ENCODE data around the gene RORC. TPM values are rescaled to one million over a fixed set of nuclear protein-coding genes. Genes with fewer than 3 reads are reported as not detected.
"Not testable (repeated sequence)": the region's sequence is repeated elsewhere in the genome, so short reads cannot be mapped to it uniquely, and the experiment has no call there.

Gene RORC
- polyA plus RNA-seq, 10 donors: 1.1 to 12.3 (median 7.4) TPM

DNA sequence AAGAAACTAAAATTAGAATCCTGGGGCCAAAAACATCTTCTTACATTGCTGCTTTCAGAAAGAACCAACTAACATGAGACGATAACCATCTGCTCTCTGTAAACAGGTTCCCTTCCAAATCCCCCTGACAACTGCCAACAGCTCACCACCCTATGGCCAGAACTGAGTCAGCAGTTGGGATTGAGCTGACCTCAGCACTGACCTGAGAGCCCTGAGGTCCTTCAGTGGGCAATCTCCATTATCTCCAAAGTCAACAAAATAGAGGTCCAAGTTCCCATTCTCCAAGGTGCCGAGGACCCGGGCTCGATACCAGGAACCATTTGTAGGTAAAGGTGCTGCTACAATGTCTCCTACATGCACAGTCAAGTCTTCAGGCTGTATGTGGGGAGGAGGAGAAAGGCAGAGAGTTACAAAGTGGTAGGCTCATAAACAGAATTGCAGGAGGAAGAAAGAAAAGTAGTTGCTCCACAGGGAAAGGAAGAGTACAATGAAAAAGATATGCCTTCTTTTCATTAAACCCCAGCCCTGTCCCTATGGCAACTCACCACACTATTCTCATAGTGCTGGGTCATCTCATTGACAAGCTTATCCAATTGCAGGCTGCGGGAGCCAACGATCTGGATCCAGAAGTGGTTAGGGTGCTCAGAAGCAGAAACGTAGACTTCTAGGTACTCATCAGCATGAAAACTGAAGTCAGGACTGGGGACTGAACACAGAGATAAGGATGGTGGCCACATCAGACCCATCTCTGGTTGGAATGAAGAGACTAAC lies 55.5 kb downstream of the RORC start:
- DNase-seq: no peak

GRCh38 chr1:151774256-151774922 lies 57.2 kb downstream of the RORC start:
- DNase-seq: no peak

- DNase-seq: no peak
Observed at GRCh38 chr1:151773702-151774101, 57.9 kb downstream of the RORC start.

DNA sequence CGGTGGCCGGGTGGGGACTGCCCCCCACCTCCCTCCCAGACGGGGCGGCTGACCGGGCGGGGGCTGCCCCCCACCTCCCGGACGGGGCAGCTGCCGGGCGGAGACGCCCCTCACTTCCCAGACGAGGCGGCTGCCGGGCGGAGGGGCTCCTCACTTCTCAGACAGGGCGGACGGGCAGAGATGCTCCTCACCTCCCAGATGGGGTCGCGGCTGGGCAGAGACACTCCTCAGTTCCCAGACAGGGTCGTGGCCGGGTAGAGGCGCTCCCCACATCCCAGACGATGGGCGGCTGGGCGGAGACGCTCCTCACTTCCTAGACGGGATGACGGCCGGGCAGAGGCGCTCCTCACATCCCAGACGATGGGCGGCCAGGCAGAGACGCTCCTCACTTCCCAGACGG lies 62.3 kb downstream of the RORC start:
- not testable (repeated sequence) for DNase-seq

DNA sequence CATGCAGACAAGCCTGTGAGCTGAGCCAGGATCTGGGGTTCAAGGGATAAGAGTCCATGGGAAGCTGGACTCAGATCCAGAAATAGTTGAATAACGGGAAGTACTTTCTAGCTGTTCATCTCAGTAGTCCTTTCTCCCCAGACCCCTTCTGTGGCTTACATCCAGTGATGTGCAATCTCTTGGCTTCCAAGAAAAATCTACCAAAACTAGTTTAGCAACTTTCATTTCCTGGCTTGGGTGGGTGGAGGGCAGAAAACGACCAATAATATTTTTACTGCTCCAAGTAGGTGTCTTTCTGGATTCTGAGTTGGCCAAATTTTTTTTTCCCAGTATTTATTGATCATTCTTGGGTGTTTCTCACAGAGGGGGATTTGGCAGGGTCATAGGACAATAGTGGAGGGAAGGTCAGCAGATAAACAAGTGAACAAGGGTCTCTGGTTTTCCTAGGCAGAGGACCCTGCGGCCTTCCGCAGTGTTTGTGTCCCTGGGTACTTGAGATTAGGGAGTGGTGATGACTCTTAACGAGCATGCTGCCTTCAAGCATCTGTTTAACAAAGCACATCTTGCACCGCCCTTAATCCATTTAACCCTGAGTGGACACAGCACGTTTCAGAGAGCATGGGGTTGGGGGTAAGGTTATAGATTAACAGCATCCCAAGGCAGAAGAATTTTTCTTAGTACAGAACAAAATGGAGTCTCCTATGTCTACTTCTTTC lies 63.1 kb downstream of the RORC start:
- DNase-seq: peak in 1 of 3 donors; percentile 5

- DNase-seq: peak in 1 of 3 donors; percentile 23
Observed at GRCh38 chr1:151763990-151764389, 67.6 kb downstream of the RORC start.

DNA sequence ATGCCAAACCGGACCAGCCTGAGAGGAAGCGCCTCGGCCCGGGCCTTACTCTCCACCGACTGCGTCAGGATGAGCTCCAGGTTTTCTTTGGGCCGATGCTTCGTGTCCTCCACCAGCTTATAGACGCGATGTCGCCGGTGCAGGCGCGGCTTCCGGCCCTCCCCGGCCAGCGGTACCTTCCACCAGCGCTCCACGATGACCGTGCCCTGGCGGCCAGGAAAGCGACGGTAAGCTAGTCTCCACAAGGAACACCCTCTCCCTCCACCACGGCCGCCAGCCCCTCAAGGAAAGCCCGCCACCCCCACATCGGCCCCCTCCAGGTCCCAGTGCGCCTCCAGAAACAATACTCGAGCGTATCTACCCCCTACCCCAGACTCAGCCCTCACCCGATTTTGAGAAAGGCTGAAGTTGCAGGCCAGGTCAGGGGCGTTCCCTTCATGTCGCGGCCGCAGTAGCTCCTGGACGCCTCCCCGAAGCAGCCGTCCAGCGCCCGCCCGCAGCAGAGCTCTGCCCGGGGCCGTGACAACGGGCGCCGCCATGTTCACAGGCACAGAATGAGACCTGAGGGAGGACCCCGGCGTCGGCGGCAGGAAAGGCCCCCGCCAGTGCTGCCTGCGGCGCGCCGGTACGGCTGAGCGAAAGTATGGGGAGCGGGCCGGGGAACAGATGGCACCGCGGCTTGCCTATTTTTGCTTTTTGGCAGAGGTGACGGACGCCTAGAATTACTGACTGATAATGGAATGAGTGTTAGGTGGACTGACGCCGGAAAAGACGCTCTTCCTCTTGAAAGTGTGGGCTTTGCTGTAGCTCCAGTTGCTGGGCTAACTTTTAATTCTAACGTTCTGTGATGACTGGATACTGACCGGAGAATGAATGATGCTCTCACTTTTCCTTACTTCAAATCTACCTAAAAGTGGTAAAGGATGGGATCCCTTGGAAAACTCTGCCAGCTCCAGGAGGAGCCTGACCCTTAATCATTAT lies 68.4 kb downstream of the RORC start, which contains the start of gene MRPL9:
Gene MRPL9, minus strand, starts transcription at position 556 of the 981 bp plus-strand sequence. Its CDS starts 17 bp downstream, at position 539.
- peak; percentile 78 to 94 (median 86) for DNase-seq

DNA sequence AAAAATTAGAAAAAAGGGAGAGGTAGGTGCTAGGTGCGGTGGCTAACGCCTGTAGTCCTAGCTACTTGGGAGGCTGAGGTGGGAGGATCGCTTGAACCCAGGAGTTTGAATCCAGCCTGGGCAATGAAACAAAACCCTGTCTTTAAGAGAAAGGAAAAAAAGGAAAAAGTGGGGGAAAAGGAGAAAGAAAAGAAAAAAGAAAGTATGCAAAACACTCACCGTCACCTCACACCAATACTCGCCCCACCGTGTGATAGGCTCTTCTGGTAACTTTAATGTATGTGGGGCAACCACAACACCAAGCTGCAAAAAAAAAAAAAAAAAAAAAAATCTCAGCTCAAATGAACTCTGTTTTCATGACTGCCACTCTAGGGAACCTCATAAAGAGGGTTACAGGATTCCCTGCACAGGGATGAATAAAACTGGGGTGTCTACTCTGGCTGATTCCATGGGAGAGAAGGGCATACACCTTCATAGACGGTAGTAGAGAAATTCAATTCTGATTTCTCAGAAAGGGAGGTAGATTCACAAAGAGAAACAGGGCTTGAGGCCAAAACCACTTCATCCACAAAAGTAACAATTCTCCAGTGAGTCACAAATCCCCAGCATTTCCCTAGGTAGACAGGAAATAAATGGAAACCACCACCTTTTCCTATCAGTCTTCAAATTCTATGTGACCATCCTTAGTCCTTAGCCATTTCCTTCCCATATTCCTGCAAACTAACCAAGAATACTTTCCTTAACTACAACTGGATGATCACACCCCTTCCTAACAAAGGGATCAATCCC lies 70.8 kb downstream of the RORC start:
- DNase-seq: no peak

DNA sequence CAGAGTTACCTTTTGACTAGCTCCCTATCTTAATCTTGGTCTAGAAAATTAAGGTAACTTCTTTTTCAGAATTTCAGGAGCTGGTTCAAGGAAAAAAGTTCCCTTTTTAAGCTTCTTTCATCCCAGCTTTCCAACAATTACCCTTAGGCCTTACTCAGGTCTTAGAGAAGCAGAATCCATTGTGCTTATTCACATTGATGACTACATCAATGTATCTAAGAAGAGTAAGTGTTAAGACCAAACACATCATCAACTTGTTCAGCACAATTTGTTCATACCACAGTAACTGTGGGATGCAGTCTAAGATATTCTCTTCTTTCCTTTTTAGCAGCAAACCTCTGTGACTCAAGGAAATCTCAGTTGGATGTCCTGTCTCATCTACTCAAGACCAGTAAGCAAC lies 72.4 kb downstream of the RORC start:
- no peak for DNase-seq

GRCh38 chr1:151756291-151756690 lies 75.3 kb downstream of the RORC start:
- no peak for DNase-seq

Other genes with a start within 250 kb of the RORC start
- gene SNX27, start 219.8 kb downstream of the RORC start, polyA plus RNA-seq (ENCODE audit: insufficient read length in 10 of 10): 10 to 100 TPM; 15.8 to 26.2 (median 20.2) TPM
- gene CELF3, start 115.0 kb downstream of the RORC start, polyA plus RNA-seq (ENCODE audit: insufficient read length in 10 of 10): under 1 TPM; 0.09 to 0.98 (median 0.54) TPM
- gene RIIAD1, start 110.3 kb downstream of the RORC start, polyA plus RNA-seq (ENCODE audit: insufficient read length in 10 of 10): 1 to 10 TPM in 2 of 10 donors, under 1 TPM in 5, not detected in 3; 0.59 to 1.8 (median 0.78) TPM
- gene MRPL9, start 68.3 kb downstream of the RORC start, polyA plus RNA-seq (ENCODE audit: insufficient read length in 10 of 10): 10 to 100 TPM; 69.8 to 86.5 (median 74.7) TPM
- gene TDRKH, start 41.3 kb downstream of the RORC start, polyA plus RNA-seq (ENCODE audit: insufficient read length in 10 of 10): 1 to 10 TPM; 3.5 to 5.3 (median 4.5) TPM
- under 1 TPM; 0.07 to 0.59 (median 0.26) TPM for gene LINGO4, start 26.4 kb downstream of the RORC start, polyA plus RNA-seq (ENCODE audit: insufficient read length in 10 of 10)
- under 1 TPM in 8 of 10 donors, not detected in 2; 0.11 to 0.35 (median 0.16) TPM for gene C2CD4D, start 8.0 kb upstream of the RORC start, polyA plus RNA-seq (ENCODE audit: insufficient read length in 10 of 10)
- gene THEM5, start 21.9 kb upstream of the RORC start, polyA plus RNA-seq (ENCODE audit: insufficient read length in 10 of 10): 1 to 10 TPM in 3 of 10 donors, under 1 TPM in 7; 0.21 to 4.2 (median 0.59) TPM
- gene THEM4, start 77.7 kb upstream of the RORC start, polyA plus RNA-seq (ENCODE audit: insufficient read length in 10 of 10): 10 to 100 TPM in 8 of 10 donors, 1 to 10 TPM in 2; 8.8 to 23.8 (median 14.7) TPM
- 100 to 1,000 TPM; 195 to 408 (median 272) TPM for gene S100A10, start 162.1 kb upstream of the RORC start, polyA plus RNA-seq (ENCODE audit: insufficient read length in 10 of 10)
- gene S100A11, start 205.2 kb upstream of the RORC start, polyA plus RNA-seq (ENCODE audit: insufficient read length in 10 of 10): 100 to 1,000 TPM; 144 to 317 (median 205) TPM

Data from muscle of back (tissue), 11 donors.